ENCODE measurements around the gene RDH8.

RDH8 gene, protein sequence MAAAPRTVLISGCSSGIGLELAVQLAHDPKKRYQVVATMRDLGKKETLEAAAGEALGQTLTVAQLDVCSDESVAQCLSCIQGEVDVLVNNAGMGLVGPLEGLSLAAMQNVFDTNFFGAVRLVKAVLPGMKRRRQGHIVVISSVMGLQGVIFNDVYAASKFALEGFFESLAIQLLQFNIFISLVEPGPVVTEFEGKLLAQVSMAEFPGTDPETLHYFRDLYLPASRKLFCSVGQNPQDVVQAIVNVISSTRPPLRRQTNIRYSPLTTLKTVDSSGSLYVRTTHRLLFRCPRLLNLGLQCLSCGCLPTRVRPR

DNA sequence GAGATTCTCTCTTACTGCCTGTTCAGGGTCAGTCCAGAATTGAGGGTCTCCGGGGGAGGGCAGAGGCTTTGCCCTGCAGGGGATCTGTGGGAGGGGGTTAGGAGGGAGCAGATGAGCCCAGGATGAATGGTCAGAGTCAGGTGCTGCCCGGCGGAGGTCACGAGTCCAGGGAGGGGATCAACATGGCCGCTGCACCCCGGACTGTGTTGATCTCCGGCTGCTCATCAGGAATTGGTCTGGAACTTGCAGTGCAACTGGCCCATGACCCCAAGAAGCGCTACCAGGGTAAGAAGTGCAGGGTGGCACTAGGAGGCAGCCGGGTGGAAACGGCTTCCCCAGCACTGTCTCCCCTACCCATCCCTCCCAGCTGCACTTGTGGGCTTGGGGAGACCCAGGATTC lies at the start of gene RDH8:
Gene RDH8, plus strand, starts transcription at position 168 of the 400 bp plus-strand sequence. Its CDS starts 15 bp downstream, at position 183.
- DNase-seq, result no peak

DNA sequence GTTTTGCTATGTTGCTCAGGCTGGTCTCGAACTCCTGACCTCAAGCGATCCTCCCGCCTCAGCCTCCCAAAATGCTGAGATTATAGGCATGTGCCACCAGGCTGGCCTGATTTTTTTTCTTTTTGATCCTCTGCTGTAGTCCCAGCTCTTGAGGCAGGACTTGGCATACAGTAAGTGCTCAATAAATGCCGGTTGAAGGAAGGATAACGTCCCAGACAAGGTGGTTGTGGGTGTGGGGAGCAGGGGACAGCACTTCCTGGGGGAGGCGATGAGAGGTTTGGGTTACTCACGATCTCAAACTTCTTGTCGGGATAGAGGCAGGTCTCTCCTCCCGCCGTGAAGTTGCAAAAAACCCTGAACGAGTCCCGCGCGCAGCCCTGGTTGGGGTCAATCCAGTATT lies 47.3 kb upstream of the RDH8 start:
- DNase-seq, result no peak

DNA sequence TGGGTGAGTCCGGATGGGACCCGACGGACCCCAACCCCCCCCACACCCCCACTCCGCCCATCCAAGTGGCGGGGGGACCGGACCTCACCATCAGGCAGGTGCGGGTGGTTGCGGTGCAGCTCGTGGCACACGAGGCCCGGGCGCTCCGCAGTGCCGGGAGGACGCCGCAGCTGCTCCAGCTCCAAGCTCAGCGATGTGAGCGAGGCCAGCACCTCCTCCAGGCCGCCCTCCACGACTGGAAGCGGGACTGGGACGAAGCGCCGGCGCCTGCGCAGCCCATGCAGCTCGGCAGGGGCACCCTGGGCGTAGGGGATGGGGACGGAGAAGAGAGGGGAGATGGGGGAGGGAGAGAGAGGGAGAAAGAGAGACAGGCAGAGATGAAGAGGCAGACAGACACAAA lies 46.8 kb upstream of the RDH8 start:
- DNase-seq, result no peak

DNA sequence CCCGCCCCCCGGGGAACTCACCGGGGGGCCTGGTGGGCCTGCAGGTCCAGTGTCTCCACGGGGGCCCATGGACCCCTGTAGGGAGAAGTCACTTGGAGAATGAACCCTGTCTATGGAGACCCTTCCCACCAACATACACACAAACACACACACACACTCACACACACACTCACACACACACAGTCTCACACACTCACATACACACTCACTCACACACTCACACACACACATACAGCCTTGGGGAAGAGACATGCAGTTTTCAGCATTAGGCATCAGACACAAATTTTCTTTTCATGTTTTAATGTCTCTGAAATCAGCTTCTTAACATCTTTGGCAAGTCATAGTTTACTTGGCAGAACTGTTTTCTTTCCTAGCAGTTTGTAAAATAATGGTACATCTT lies 46.0 kb upstream of the RDH8 start:
- DNase-seq, result no peak

DNA sequence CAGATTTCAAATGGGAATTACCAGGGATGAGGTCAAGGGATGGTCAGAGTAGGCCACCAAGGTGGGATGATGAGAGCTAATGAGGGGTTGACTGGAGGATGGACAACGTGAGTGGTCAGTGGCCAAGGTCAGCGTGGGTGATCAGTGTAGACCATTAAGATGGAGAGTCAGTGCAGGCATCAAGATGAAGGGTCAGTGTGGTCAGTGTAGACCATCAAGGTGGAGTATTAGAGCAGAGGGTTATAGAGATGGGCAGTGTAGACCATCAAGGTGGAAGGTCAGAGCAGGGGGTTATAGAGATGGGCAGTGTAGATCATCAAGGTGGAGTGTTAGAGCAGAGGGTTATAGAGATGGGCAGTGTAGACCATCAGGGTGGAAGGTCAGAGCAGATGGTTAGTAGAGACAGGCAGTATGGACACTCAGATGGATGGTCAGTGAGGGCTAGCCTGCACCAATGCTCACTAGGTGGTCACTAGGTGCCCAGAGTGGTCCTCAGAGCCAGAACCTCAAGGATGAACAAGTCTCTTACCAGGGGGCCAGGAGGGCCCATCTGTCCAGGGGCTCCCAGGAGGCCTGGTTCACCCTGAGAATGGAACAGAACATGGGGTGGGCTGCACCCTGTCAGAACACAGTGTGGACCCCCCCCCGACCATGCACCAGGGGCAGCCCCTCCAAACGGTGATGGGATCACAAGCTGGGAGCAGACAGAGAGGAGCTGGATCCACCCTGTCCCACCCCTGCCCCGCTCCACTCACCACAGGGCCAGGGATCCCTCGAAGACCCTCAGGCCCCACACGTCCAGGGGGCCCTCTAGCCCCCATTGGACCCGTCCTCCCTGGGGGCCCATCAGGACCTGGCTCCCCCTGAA lies 44.2 kb upstream of the RDH8 start:
- no peak for DNase-seq

DNA sequence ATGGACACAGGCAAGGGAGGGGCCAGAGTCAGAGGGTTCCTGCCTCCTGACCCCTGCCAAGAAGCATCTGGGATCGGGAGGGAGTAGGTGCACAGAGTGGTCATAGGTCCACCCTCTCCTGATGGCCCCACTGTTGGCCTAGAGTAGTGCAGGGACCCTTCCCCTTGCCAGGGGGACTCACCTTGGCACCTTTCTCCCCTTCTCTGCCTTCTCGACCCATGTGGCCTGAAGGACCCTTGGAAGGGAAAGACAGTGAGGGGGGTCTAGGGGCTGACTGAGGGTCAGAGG lies 43.7 kb upstream of the RDH8 start:
- DNase-seq, result no peak

DNA sequence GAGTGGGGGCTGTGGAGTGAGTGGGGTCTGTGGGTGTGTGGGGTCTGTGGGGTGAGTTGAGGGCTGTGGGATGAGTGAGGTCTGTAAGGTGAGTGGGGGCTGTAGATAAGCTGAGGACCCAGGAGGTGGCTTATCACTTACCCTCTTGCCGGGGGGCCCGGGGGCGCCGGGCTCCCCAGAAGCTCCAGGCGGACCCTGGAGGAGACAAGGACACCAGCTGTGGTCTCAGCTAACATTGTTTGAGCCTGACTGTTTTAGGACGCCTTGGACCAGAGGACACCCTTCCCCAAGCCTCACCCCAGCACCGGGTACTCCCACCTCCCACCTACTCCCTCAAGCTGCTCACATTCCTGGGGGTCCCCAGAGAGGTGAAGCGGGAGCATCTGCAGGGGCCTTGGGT lies 42.8 kb upstream of the RDH8 start:
- DNase-seq, result no peak

DNA sequence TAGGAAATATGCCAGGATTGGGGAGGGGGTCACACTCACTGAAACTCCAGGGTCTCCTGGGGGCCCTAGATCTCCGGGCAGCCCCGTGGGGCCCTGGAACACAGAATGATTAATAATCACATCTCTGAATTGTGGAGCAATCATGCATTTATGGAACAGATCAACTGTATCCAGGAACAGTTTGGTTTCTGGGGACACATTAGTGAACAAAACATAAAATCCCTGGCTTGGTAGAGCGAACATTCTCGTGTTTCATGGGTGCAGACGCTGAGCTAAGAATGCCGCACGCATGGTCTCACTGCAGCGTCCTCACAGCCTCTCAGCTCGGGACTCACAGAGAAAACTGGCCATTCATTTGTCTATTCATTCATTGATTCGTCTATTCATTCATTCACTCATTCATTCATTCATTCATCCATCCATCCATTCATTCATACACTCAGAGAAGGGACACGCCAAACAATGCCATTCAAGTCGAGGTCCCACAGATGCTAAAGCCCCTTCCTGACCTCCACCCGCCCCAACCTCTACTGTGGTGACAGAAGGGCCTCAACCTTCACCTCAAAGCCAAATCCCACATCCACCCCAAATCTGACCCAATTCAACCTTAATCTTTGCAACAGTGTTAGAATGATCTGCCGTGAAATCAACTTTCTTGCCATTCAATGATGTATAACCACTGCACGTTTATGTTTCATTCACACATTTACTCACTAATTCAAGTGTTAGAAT lies 42.0 kb upstream of the RDH8 start:
- DNase-seq, result no peak

DNA sequence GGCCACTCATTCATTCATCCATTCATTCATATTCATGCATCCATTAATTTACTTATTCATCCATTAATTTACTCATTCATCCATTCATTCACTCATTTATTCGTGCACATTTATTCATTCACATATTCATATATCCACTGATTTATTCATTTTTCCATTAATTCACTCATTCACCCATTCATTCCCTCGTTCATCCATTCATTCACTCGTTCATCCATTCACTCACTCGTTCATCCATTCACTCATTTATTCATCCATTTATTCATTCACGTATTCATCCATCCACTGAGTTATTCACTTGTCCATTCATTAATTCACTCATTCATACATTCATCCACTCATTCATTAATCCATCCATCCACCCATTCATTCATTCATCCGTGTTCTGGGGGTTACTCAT lies 41.2 kb upstream of the RDH8 start:
- DNase-seq, result no peak

DNA sequence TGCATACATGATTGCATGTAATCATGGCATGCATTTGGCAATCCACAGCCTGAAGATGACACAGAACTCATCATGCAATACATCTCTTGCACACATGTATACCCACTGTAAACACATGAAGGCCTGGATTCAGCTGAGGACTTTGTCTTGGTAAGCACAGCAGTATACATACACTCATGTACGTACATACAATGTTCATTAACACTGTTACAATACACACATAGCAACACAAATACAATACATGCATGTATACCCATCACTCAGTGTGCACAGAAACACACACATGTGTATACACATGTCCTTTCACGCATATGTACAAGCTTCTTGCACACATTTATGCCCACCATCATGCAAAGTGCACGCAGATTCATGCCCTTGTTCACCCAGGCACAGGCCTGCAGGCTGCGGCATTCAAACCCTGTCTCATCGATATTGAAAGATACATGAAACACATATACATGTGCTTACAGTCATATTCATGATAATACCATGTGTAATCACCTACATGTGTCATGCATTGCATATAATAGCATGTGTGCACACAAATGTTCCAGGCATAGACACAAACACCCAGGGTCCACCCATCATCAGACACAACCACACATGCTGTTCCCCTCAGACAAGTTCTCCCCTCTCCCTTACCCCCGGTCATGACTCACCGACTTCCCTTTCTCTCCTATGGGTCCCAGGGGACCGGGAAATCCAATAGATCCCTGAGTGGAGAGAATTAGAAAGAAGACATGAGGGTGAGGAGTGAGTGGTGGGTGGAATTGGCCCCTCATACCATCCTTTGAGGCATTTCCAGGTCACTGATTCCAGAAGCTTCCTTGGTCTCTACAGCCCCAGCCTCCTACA lies 31.6 kb upstream of the RDH8 start:
- no peak for DNase-seq

DNA sequence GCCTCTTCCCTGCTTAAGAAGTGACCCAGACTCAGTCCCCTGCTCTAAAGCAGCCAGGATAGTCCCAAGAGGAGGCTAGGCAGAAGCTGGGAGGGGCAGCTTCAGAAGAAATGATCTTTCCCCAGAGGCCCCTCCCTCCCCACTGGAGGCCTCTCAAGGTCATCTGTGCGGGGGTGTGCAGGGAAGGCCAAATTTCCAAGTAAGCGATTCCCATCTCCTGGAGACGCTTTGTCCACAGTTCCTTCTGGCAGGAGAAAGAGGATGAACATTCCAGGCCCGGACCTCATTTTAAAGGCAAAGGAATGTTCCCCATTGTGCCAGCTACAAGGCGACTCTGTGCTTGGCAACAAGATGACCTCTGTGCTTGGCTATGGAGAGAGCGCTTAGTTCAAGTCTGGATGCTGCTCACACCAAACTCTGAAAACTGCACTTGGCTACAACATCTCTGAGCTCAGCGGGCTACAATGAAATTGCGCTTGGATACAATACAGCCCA lies 26.4 kb upstream of the RDH8 start:
- DNase-seq, result no peak

DNA sequence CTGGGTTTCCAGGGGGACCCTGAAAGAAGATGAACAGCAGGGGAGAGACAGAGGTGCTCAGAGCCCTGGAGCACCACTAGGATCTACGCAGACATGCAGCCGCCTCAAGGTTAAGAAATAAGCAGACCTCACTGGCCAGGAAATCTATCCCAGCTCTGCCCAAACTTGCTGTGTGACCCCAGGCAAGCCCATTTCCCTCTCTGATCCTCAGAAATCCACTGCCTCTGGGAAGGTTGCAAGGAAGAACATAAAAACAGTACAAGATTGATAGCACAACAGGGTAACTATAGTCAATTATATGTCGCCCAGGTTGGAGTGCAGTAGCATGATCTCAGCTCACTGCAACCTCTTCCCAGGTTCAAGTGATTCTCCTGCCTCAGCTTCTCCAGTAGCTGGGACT lies 23.8 kb upstream of the RDH8 start:
- DNase-seq, result no peak

DNA sequence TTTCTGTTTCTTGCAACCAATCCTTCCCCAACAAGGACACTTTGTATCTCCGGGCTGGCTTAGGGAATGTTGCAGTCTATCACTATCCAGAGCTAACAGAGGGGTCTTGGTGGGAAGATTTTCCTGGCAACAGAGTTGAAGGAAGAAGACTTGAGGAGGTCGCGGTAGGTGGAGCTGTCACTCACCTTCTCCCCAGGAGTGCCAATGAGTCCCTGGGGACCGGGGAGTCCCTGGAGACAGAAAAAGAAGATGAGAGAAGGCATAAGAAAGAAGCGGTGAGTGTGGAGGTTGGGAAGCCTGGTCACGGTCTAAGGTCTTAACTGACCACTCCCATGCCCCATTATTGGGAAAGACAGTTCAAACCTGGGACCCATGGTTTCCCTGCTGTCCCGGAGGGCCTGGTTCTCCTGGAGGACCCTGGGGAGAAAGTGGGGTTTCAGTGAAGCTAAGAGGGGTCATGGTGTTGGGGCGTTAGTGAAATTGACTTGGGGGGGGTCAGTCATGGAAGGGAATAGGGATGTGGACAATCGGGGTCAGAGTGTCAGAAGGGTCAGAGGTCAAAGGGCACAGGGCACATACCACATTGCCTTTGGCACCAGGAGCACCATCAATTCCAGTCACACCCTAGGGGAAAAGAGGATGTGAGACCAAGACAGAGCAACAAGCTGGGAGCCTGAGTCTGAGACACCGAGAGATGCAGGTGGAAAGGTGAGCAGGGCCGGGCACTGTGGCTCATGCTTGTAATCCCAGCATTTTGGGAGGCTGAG lies 21.7 kb upstream of the RDH8 start:
- DNase-seq, result no peak

DNA sequence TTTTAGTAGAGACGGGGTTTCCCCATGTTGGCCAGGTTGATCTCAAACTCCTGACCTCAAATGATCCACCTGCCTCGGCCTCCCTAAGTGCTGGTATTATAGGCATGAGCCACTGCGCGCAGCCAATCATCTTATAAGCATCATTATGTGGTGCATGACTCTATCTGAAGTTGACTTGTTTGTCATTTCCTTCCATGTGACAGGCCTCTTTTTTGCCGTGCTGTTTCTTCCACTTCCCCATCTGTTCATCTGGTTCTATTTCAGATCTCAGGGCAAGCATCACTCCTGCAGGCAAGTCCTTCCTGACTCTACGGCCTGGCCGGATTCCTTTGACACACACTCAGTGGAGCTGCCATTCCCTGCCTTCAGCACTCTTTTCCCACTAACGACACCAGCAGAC lies 18.2 kb upstream of the RDH8 start:
- no peak for DNase-seq

DNA sequence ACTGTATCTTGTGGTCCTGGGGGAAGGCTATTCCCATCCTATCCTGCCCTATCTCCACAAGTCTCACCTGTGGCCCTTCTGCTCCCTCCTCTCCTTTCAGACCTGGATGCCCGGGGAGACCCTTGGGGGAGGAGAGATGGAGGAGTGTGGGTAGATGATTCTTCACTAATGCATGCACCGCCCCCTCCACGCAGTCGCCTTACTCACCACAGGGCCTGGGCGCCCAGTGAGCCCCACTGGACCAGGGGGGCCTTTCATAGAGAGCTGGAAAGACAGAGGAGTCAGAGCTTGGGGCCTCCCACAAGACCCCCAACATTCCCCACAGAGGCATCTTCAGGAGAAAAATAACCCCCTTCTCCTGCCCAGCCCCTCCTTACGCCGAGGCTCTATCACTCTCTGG lies 17.3 kb upstream of the RDH8 start:
- DNase-seq, result no peak

DNA sequence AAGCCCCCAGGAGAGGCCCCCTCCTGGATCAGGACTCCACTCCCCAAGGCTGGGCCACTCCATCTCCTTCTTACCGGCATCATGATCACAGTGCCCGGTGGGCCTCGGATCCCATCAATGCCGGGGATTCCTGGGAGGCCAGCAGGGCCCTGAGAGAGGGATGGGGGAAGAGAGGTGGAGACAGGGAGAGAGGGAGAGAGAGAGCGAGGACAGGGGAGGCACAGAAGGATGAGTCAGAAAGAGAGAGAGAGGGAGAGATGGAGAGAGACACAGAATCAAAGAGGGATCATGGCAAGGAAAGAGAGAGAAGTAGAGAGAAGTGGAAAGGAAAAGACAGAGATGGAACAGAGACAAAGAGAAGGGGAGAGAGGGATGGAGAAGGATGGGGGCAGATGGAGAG lies 16.7 kb upstream of the RDH8 start:
- no peak for DNase-seq

DNA sequence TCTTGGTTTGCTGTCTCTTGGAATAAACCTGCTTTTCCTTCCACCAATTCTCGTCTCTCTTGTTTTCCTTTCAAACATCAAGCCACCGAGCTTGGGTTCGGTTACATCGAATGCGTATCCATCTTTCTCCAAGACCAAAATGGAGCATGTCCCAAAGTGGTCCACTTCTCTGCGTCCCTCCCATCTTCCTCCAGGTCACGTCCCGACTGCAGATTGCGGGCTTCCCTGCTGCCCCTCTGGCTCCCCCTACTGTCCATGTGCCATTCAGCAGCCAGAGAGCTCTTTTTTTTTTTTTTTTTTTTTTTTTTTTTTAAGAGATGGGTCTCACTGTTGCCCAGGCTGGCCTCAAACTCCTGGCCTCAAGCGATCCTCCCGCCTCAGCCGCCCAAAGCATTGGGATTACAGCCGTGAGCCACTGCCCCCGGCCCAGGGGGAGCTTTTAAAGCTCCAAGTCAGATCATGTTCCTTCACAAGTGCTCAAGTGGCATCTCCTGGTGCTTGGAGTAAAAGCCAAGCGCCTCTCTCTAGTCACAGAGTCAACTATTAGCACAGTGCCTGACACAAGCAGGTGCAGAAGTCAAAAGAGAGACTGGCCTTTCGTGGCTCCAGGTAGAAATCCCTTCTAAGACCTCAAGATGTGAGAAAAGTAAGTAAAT lies 13.0 kb upstream of the RDH8 start:
- DNase-seq, result peak; percentile 83

DNA sequence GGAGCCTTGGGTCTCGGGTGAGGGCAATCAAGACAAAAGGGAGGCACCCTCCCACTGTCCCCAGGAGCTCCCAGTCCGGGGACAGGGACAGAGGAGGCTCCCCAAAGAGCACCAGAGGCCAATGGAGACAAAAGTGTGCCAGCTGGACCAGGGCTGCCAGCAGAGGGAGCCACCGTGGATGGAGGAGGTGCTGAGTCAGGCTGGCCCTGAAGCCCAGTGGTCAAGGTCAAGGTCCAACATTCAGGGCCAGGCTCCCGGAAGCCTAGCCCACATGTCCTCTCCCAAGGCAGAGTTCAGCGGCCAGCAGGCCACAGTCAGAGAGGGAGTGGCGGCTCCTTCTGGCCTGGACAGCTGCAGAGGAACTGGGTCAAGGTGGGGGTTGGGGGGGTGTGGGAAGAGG lies 11.4 kb upstream of the RDH8 start:
- DNase-seq, result no peak

DNA sequence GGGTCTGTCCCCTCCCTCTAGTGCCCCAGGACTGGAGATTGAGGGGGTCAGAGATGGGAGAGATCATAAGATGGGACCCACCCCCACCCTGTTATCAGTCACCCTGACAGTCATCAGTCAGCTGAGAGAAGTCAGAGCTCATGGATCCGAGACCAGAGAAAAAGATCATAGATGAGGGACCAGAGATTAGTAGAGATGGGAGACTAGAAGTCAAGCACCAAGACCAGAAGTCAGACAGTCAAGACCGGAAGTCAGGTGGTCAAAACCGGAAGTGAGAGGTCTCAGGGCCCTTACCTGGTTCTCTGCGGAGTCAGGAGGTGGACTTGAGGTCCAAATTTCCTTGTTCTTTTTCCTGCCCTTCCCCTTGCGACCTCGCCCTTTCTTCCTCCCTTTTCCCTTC lies 10.0 kb upstream of the RDH8 start:
- DNase-seq, result no peak

DNA sequence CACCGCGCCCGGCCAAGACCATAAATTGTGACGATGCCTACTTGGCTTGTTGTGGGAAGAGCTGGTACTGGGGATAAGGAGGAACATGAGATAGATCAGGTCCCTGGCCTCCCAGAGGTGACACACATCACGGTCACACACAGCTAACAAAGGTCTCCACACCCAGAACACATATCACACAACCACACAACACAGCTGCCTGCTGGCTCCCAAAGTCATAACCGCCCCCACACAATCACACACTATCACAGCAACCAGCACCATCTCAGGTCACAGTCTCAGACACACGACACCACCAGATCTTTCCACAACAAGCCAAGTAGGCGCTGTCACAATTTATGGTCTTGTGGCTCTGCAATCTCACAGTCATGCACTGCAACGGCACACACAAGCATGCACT lies 8.7 kb upstream of the RDH8 start:
- no peak for DNase-seq

DNA sequence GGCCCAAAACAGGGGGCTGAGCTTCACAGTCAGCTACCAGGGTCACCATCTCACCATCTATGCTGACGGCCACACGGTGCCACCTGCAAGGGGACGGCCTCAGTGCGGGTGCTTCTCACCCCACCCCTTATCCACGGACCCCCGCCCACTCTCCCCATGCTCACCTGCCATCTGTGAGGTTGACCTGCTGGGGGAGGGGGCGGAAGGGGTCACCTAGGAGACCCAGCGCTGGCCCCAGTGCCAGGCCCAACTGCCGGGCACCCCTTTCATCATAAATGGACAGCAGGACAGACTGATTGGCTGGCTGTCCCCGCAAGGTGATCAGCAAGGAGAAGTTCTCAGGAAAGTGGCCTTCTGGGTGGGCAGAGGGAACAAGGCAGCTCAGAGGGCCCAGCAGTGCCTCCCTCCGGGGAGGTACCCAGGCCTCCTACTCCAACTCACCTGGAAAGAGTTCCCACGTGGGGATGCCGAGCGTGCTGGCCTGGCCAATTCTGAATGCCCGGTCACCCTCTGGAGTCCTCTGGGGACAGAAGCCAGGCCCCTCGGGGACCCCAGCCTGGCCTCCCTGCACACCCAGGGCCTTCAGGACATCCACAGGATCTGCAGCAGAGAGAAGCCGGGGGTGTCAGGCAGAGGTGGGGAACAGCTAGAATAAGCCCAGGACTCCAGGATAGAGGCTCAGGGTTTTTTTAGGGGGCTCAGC lies 7.5 kb upstream of the RDH8 start:
- DNase-seq, result no peak
